ENCODE data around the gene NF2. TPM values are rescaled to one million over a fixed set of nuclear protein-coding genes. Genes with fewer than 3 reads are reported as not detected.

NF2 gene
- total RNA-seq, 4 donors from 2014 or later, result 17.7 to 52.9 (median 33.8) TPM

- no peaks in the 10 kb centered on the region for H3K36me3 ChIP-seq
Observed at GRCh38 chr22:29607426-29607825, 4.0 kb downstream of the NF2 start.

GRCh38 chr22:29609139-29609538 lies 5.7 kb downstream of the NF2 start:
- Histone ChIP-seq H3K36me3 (no peaks in the 10 kb centered on the region), H3K27ac (no peak overlapping the region), H3K4me1 (no peaks in the 10 kb centered on the region), H3K9me3 (no peaks in the 10 kb centered on the region), H3K27me3 (no peaks in the 10 kb centered on the region), H3K4me3 (no peak overlapping the region)
- DNase-seq, result no peak
- intact Hi-C loops (cut with DNase I; ENCODE audit: low total_unique reads), result no loop called here
- TF ChIP-seq CTCF (IDR thresholded peaks at IDR 0.05) (no peak), POLR2A (IDR thresholded peaks at IDR 0.05) (no peak)

More at GRCh38 chr22:29607426-29607825, 4.0 kb downstream of the NF2 start:
- TF ChIP-seq POLR2A (IDR thresholded peaks at IDR 0.05) (no peak), CTCF (IDR thresholded peaks at IDR 0.05) (no peak)
- no peak for DNase-seq
- Histone ChIP-seq H3K9me3 (no peaks in the 10 kb centered on the region), H3K4me1 (no peaks in the 10 kb centered on the region), H3K27me3 (no peaks in the 10 kb centered on the region), H3K27ac (no peak overlapping the region), H3K4me3 (no peak overlapping the region)
- intact Hi-C loops (cut with DNase I; ENCODE audit: low total_unique reads), result no loop called here

- Histone ChIP-seq H3K27ac (no peak overlapping the region), H3K9me3 (no peaks in the 10 kb centered on the region), H3K4me1 (no peaks in the 10 kb centered on the region), H3K36me3 (no peaks in the 10 kb centered on the region), H3K4me3 (no peak overlapping the region), H3K27me3 (no peaks in the 10 kb centered on the region)
- TF ChIP-seq POLR2A (IDR thresholded peaks at IDR 0.05) (no peak), CTCF (IDR thresholded peaks at IDR 0.05) (no peak)
- DNase-seq, result no peak
- intact Hi-C loops (cut with DNase I; ENCODE audit: low total_unique reads), result no loop called here
Observed at GRCh38 chr22:29610780-29611179, 7.3 kb downstream of the NF2 start.

- intact Hi-C loops (cut with DNase I; ENCODE audit: low total_unique reads), result no loop called here
- H3K4me3 ChIP-seq, result no peak overlapping the region
- no peak for DNase-seq
- H3K4me1 ChIP-seq, result no peaks in the 10 kb centered on the region
- no peaks in the 10 kb centered on the region for H3K36me3 ChIP-seq
- no peaks in the 10 kb centered on the region for H3K27me3 ChIP-seq
- no peaks in the 10 kb centered on the region for H3K9me3 ChIP-seq
- TF ChIP-seq CTCF (IDR thresholded peaks at IDR 0.05) (no peak), POLR2A (IDR thresholded peaks at IDR 0.05) (no peak)
- H3K27ac ChIP-seq, result no peak overlapping the region
Observed at GRCh38 chr22:29615705-29616327, 12.4 kb downstream of the NF2 start.

- intact Hi-C loops (cut with DNase I; ENCODE audit: low total_unique reads), result no loop called here
- Histone ChIP-seq H3K9me3 (no peaks in the 10 kb centered on the region), H3K27me3 (no peaks in the 10 kb centered on the region), H3K27ac (peak overlapping the region in 1 of 2 donors; percentile 37), H3K4me3 (no peak overlapping the region), H3K36me3 (no peaks in the 10 kb centered on the region), H3K4me1 (peaks cover 0 to 4% of the 10 kb centered on the region in 2 donors)
- no peak for DNase-seq
- no peak for TF ChIP-seq POLR2A (IDR thresholded peaks at IDR 0.05)
- TF ChIP-seq CTCF (IDR thresholded peaks at IDR 0.05), result no peak
Observed at GRCh38 chr22:29617922-29618629, 14.6 kb downstream of the NF2 start.
